Heart right ventricle (tissue), 16 donors: ENCODE results near the gene UGT3A2. TPM values are rescaled to one million over a fixed set of nuclear protein-coding genes. Genes with fewer than 3 reads are reported as not detected.
"Not testable (repeated sequence)": the region's sequence is repeated elsewhere in the genome, so short reads cannot be mapped to it uniquely, and the experiment has no call there.

Experiments used
- ATAC-seq, 8 donors: fragments of 200-7000 bp; cut with Tn5 transposase; one replicate each; pipeline ENCODE4 v1.9.1; 2020; ENCODE audit warnings: mild to moderate bottlenecking in 8 of 8, moderate library complexity in 8 of 8, moderate number of reproducible peaks in 1 of 8
- DNase-seq, 2 donors: peaks; one replicate each; pipeline ENCODE4 v3.0.0-alpha.2; 2020
- H3K27ac ChIP-seq, 10 donors: fragments of 200-600 bp; sonication (generic) in 2 of 10; one replicate each; pipeline versions ENCODE4 v1.5.0 to v1.8.0; 2020 to 2022; ENCODE audit warnings: mild to moderate bottlenecking in 3 of 10
- H3K27me3 ChIP-seq, 7 donors: fragments of 200-600 bp; one replicate each; pipeline ENCODE4 v1.8.0; 2021 to 2022; ENCODE audit warnings: mild to moderate bottlenecking in 2 of 7
- H3K36me3 ChIP-seq, 9 donors: fragments of 200-600 bp; sonication (generic) in 1 of 9; one replicate each; pipeline versions ENCODE4 v1.5.0 to v1.8.0; 2020 to 2022; ENCODE audit warnings: mild to moderate bottlenecking in 2 of 9
- H3K4me1 ChIP-seq, 9 donors: fragments of 200-600 bp; sonication (generic) in 1 of 9; one replicate each; pipeline versions ENCODE4 v1.5.0 to v1.8.0; 2020 to 2022; ENCODE audit warnings: mild to moderate bottlenecking in 4 of 9
- H3K4me3 ChIP-seq, 10 donors: fragments of 200-600 bp; sonication (generic) in 2 of 10; one replicate each; pipeline versions ENCODE4 v1.5.0 to v1.8.0; 2020 to 2022; ENCODE audit warnings: mild to moderate bottlenecking in 7 of 10, moderate library complexity in 2 of 10
- H3K9me3 ChIP-seq, 11 donors: fragments of 200-600 bp in 10 of 11; sonication (generic) in 2 of 11; one replicate each; pipeline versions ENCODE4 v1.5.0 to v1.8.0; 2013 to 2022; ENCODE audit warnings: mild to moderate bottlenecking in 2 of 11, control low read depth in 1 of 11, moderate library complexity in 1 of 11
- WGBS, 2 donors: extraction: QIAGEN DNeasy Blood & Tissue Kit; methylation state at CpG; one replicate each; pipeline ENCODE4 v1.1.7; 2013; ENCODE audit warnings: inconsistent platforms in 1 of 2; 5-methylcytosine and 5-hydroxymethylcytosine counted together
- intact Hi-C, 10 donors: fragments of 100-400 bp; cut with DNase I; formaldehyde crosslinking; loops; one replicate each; pipeline versions ENCODE4 v1.11.1 to v1.14.2; 2022
- polyA plus RNA-seq, 2 donors: library from polyadenylated mRNA; stranded (reverse); fragments of 200-250 nt; gene quantifications; one replicate each; pipeline ENCODE4 v1.2.3, GENCODE V29; 2013
- total RNA-seq, 10 donors: library from RNA; stranded (reverse); fragmentation: NEBNext Ultra II Directional in 3 of 10; extraction: Animal tissue kit (Norgen Biotek cat#: 25700) in 3 of 10; gene quantifications; one replicate each; pipeline versions ENCODE4 v1.2.1 to v1.2.4, GENCODE V29; 2021 to 2023
- TF ChIP-seq, protein P1 (sequence below), 9 donors: fragments of 200-600 bp; sonication (generic) in 2 of 9; IDR thresholded peaks; one replicate each; pipeline versions ENCODE4 v1.5.0 to v1.8.0; 2021 to 2022; ENCODE audit warnings: antibody characterized with exemption in 9 of 9, mild to moderate bottlenecking in 5 of 9, moderate library complexity in 1 of 9
- donor health status: Arrhythmogenic right ventricular cardiomyopathy.
- donor health status: ischemic (EF 13 %, LVEDD 7.1; RV severe dilation, severe dysfunction).
- donor health status: healthy with polysubstance abuse.
- donor health status: DM: no; HTN: yes; CAD: no.
- donor health status: DM: no; HTN: no; CAD: no.
- donor health status: ischemic (EF 25% LVEDD 6.9; RV normal size, moderate dysfunction).
- donor health status: ischemic (EF 25% LVEDD 5.7; RV mildly dilated, moderate dysfunction).
- donor health status: healthy.
- donor health status: DM: yes; HTN: yes; CAD: no.
- donor health status: Ischemic cardiomyopathy.
- donor health status: ischemic (EF 35%, LVEDD 5.7; RV mildly dilated, moderate dysfunction).
- donor health status: nonischemic (EF 11% LVEDD 7.7; RV severe dilation, severe dysfunction).
- donor health status: DM: yes; HTN: yes; CAD: no.
- donor health status: PGD.
- donor health status: ischemic (EF 29% LVEDD 5.4; RV normal size, mild dysfunction).
- donor health status: nonischemic (EF 23%, LVEDD 6.1; RV moderate dilation, normal function).

UGT3A2 gene
- total and polyA plus RNA-seq, 12 donors: not detected

DNA sequence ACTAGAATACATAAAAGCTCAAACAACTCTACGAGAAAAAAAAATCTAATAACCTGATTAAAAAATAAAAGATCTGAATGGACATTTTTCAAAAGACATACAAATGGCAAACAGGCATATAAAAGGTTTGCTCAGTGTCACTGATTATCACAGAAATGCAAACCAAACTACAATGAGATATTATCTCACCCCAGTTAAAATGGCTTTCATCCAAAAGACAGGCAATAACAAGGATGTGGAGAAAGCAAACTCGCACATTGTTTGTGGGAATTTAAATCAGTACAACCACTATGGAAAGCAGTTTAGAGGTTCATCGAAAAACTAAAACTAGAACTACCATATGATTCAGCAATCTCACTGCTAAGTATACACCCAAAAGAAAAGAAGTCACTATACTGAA, 20.8 kb downstream of the UGT3A2 start:
- H3K4me1 ChIP-seq: no peaks in the 10 kb centered on the region
- TF ChIP-seq, protein P1, sequence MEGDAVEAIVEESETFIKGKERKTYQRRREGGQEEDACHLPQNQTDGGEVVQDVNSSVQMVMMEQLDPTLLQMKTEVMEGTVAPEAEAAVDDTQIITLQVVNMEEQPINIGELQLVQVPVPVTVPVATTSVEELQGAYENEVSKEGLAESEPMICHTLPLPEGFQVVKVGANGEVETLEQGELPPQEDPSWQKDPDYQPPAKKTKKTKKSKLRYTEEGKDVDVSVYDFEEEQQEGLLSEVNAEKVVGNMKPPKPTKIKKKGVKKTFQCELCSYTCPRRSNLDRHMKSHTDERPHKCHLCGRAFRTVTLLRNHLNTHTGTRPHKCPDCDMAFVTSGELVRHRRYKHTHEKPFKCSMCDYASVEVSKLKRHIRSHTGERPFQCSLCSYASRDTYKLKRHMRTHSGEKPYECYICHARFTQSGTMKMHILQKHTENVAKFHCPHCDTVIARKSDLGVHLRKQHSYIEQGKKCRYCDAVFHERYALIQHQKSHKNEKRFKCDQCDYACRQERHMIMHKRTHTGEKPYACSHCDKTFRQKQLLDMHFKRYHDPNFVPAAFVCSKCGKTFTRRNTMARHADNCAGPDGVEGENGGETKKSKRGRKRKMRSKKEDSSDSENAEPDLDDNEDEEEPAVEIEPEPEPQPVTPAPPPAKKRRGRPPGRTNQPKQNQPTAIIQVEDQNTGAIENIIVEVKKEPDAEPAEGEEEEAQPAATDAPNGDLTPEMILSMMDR (IDR thresholded peaks at IDR 0.05): no peak
- no peak overlapping the region for H3K4me3 ChIP-seq
- intact Hi-C loops: no loop called here
- ATAC-seq (no peak), DNase-seq (no peak)
- H3K27me3 ChIP-seq: peaks cover 0 to 4% (median 0%) of the 10 kb centered on the region in 7 donors
- H3K27ac ChIP-seq: no peak overlapping the region
- H3K9me3 ChIP-seq: peaks cover 0 to 8% (median 0%) of the 10 kb centered on the region in 11 donors
- no peaks in the 10 kb centered on the region for H3K36me3 ChIP-seq
- 59 to 78% methylated on average over 3 of the region's 3 CpGs for WGBS, 2 donors

- H3K4me1 ChIP-seq: no peaks in the 10 kb centered on the region
- no peaks in the 10 kb centered on the region for H3K36me3 ChIP-seq
- DNase-seq (no peak), ATAC-seq (no peak)
- no peak overlapping the region for H3K4me3 ChIP-seq
- intact Hi-C loops: no loop called here
- H3K27me3 ChIP-seq: peaks cover 0 to 4% (median 0%) of the 10 kb centered on the region in 7 donors
- H3K27ac ChIP-seq: no peak overlapping the region
- TF ChIP-seq, protein P1 (IDR thresholded peaks at IDR 0.05): no peak
- H3K9me3 ChIP-seq: peaks cover 0 to 8% (median 0%) of the 10 kb centered on the region in 11 donors
Observed at GRCh38 chr5:36041537-36041845, 25.2 kb downstream of the UGT3A2 start.

DNA sequence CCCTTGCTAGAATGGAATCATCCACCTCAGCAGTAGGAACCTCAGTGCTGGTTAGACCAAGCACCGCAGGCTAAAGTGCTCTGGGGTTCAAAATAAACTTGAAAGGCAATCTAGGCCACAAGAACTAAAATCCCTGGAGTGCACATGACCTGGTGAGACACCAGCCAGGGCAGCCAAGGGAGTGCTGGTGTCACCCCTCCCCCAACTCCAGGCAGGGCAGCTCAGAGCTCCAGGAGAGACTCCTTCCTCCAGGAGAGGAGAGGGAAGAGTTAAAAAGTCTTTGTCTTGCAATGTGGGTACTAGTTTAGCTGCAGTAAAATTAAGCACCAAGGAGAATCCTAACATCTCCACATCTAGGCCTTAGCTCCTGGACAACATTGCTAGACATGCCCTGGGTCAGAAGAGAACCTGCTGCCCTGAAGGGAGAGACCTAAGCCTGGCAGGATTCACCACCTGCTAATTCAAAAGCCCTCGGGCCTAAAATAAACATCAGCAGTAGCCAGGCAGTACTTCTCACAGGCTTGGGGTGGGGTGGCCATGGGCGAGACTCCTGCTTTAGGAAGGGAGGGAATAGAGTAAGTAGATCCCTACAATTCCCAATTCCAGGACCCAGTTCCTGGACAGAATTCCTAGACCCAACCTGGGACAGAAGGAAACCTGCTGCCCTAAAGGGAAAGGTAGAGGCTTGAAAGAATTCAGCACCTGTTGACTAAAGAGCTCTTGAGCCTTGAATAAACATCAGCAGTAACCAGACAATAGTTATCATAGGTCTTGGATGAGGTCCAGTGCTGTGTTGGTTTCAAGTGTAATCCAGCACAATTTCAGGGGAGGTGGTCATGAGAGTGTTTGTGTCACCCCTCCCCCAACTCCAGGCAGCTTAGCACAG, 25.8 kb downstream of the UGT3A2 start:
- intact Hi-C loops: no loop called here
- H3K36me3 ChIP-seq: no peaks in the 10 kb centered on the region
- peaks cover 0 to 8% (median 0%) of the 10 kb centered on the region in 11 donors for H3K9me3 ChIP-seq
- ATAC-seq (no peak), DNase-seq (no peak)
- WGBS, 2 donors: 74 to 75% methylated on average over 3 of the region's 3 CpGs
- no peak overlapping the region for H3K27ac ChIP-seq
- no peaks in the 10 kb centered on the region for H3K4me1 ChIP-seq
- no peak overlapping the region for H3K4me3 ChIP-seq
- TF ChIP-seq, protein P1 (IDR thresholded peaks at IDR 0.05): no peak
- peaks cover 0 to 4% (median 0%) of the 10 kb centered on the region in 7 donors for H3K27me3 ChIP-seq

DNA sequence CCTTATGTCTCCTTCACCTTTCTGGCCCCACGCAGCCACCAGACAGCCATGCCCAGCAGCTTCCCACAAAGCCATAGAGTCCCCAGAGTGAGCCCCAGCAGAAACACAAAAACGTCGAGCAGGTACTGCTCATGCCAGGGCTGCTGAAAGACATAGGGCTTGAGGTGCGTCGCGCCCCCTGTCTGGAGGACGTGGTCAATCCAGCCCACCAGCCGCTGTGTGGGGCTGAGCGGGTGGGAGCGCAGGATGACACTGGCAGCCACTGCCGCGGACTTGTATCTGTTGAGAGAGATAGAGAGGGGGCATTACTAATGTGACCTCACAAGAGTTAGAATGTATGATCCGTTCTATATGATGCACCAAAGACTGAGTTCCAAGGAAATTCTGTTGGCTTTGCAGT, 31.0 kb downstream of the UGT3A2 start:
- DNase-seq (no peak), ATAC-seq (no peak)
- intact Hi-C loops: no loop called here
- TF ChIP-seq, protein P1 (IDR thresholded peaks at IDR 0.05): no peak
- Histone ChIP-seq H3K36me3 (no peaks in the 10 kb centered on the region), H3K4me3 (no peak overlapping the region), H3K27me3 (no peaks in the 10 kb centered on the region), H3K9me3 (no peaks in the 10 kb centered on the region), H3K4me1 (no peaks in the 10 kb centered on the region), H3K27ac (no peak overlapping the region)
- WGBS, 2 donors: 88 to 91% methylated on average over 13 of the region's 13 CpGs

DNA sequence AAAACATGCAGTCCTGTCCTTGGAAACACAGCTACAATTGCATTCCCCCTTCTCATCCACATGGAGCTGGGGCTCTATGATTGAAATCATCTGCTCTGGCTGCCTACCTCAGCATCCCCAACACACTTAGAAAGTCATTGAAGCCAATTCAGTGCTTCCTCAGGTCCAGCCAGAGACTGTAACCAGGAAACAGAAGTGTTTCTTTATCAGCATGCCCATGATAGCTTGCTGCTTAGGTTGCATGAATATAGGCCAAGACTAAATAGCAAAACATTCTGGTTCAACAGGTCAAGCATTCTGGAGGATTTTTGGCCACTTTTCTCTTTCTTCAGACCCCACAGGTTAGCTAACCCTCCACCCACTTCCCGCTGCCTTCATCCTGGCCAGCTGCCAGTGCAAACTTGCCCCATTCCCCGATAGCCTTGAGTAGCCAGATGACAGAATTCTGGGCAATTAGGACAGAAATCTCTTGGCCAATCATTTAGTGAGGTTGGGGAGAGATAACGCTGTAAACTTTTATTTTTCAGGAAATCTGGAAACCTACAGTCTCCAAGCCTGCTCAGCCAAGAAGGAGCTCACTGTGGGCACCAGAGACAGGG, 32.0 kb downstream of the UGT3A2 start:
- H3K9me3 ChIP-seq, DNase-seq, H3K27me3 ChIP-seq, H3K4me3 ChIP-seq, H3K27ac ChIP-seq, intact Hi-C loops, H3K4me1 ChIP-seq, H3K36me3 ChIP-seq: not testable (repeated sequence)
- peak in 1 of 8 donors; percentile 38 for ATAC-seq
- WGBS, 2 donors: 46 to 48% methylated on average over 3 of the region's 3 CpGs
